ENCODE data around the gene LIFR.

- TF ChIP-seq CTCF (conservative IDR thresholded peaks at IDR 0.05; ENCODE audit: low read length) (no peak), EZH2phosphoT487 (IDR thresholded peaks at IDR 0.05; ENCODE audit: borderline replicate concordance) (no peak)
These were observed 303 bp downstream of the LIFR start for GRCh38 chr5:38556088-38556598.

Measured in Loucy (cell line).